IMR-90 (cell line): Measurements from ENCODE around the gene RBM45. TPM values are rescaled to one million over a fixed set of nuclear protein-coding genes. Genes with fewer than 3 reads are reported as not detected.

Source experiments
- ATAC-seq: fragments of 200-7000 bp; cut with Tn5 transposase; 2 replicates; pipeline ENCODE4 v1.9.1; 2020; ENCODE audit warnings: low read depth, mild to moderate bottlenecking, moderate library complexity
- BruUV-seq: library from RNA; stranded (reverse); fragments of 400-500 nt; replicated peaks from 2 replicates; lab custom pipeline; 2021; lab: Mats Ljungman, UMichigan
- CTCF ChIA-PET: fragments of 300-600 bp; formaldehyde crosslinking; extraction: SDS; loops from one replicate; lab custom pipeline; 2021; ENCODE audit warnings: antibody characterized with exemption; lab: Yijun Ruan, JAX
- POLR2A ChIA-PET: fragments of 300-600 bp; sonication (Branson Sonifier 250); formaldehyde crosslinking; loops from one replicate; lab custom pipeline; 2022; ENCODE audit warnings: antibody characterized with exemption; ENCODE audit not compliant: unreplicated experiment; lab: Charles Lee
- DNase-seq: peaks from one replicate; pipeline ENCODE4 v3.0.0; 2013
- H2AFZ ChIP-seq: replicated peaks from 2 replicates; pipeline ENCODE3; 2013; ENCODE audit warnings: low read length, mild to moderate bottlenecking; ENCODE audit not compliant: poor library complexity
- H2AK5ac ChIP-seq: 2 replicates; pipeline ENCODE4 v1.6.1; 2013; ENCODE audit warnings: low read depth, low read length, inconsistent platforms
- H2AK9ac ChIP-seq: replicated peaks from 2 replicates; pipeline ENCODE3; 2013; ENCODE audit warnings: mild to moderate bottlenecking, low read depth, low read length, moderate library complexity; ENCODE audit not compliant: poor library complexity
- H2BK120ac ChIP-seq: 2 replicates; pipeline ENCODE4 v1.6.1; 2013; ENCODE audit warnings: low read depth, low read length, inconsistent platforms
- H2BK15ac ChIP-seq: 3 replicates; pipeline ENCODE4 v1.6.1; 2013; ENCODE audit warnings: low read depth, low read length, inconsistent platforms
- H2BK20ac ChIP-seq: 2 replicates; pipeline ENCODE4 v1.6.1; 2013; ENCODE audit warnings: low read depth, mild to moderate bottlenecking, inconsistent platforms, low read length, moderate library complexity
- H2BK5ac ChIP-seq: 2 replicates; pipeline ENCODE4 v1.6.1; 2013; ENCODE audit warnings: mild to moderate bottlenecking, low read depth, low read length, inconsistent platforms; ENCODE audit not compliant: poor library complexity, severe bottlenecking
- H3K14ac ChIP-seq: replicated peaks from 2 replicates; pipeline ENCODE4 v1.6.1; 2013; ENCODE audit warnings: low read depth, low read length, inconsistent platforms
- H3K18ac ChIP-seq: 2 replicates; pipeline ENCODE4 v1.6.1; 2013; ENCODE audit warnings: low read depth, low read length, control low read depth
- H3K23ac ChIP-seq: 2 replicates; pipeline ENCODE4 v1.6.1; 2013; ENCODE audit warnings: low read depth, low read length, inconsistent platforms
- H3K27ac ChIP-seq: 2 replicates; pipeline ENCODE4 v1.5.1; 2013; ENCODE audit warnings: mild to moderate bottlenecking, control low read depth, low read length; ENCODE audit not compliant: insufficient read depth
- H3K27me3 ChIP-seq: 2 replicates; pipeline ENCODE4 v1.6.1; 2013; ENCODE audit warnings: low read length; ENCODE audit not compliant: control insufficient read depth, insufficient read depth
- H3K36me3 ChIP-seq: 2 replicates; pipeline ENCODE4 v1.6.1; 2013; ENCODE audit warnings: low read length, mixed read lengths; ENCODE audit not compliant: control insufficient read depth, insufficient read depth
- H3K4ac ChIP-seq: 2 replicates; pipeline ENCODE4 v1.6.1; 2013; ENCODE audit warnings: low read depth, low read length, inconsistent platforms
- H3K4me1 ChIP-seq: 2 replicates; pipeline ENCODE4 v1.6.1; 2013; ENCODE audit warnings: low read length, mixed read lengths; ENCODE audit not compliant: control insufficient read depth, insufficient read depth
- H3K4me2 ChIP-seq: 2 replicates; pipeline ENCODE4 v1.6.1; 2013; ENCODE audit warnings: low read depth, mild to moderate bottlenecking, control low read depth, low read length, moderate library complexity
- H3K4me3 ChIP-seq: 2 replicates; pipeline ENCODE4 v1.5.1; 2013; ENCODE audit warnings: low read depth, mild to moderate bottlenecking, control low read depth, low read length, moderate library complexity; ENCODE audit not compliant: insufficient read depth
- H3K56ac ChIP-seq: 2 replicates; pipeline ENCODE4 v1.6.1; 2013; ENCODE audit warnings: low read length, inconsistent platforms; ENCODE audit not compliant: insufficient read depth; ENCODE audit errors: extremely low read depth
- H3K79me1 ChIP-seq, 2 experiments: 2 replicates each; pipeline ENCODE4 v1.6.1; 2013; ENCODE audit warnings: low read length in 2 of 2, inconsistent platforms in 1 of 2, low read depth in 1 of 2
- H3K9ac ChIP-seq: 2 replicates; pipeline ENCODE4 v1.6.1; 2013; ENCODE audit warnings: low read depth, low read length, control low read depth
- H3K9me1 ChIP-seq: 2 replicates; pipeline ENCODE4 v1.6.1; 2013; ENCODE audit warnings: low read length, inconsistent platforms; ENCODE audit not compliant: insufficient read depth
- H3K9me3 ChIP-seq: 2 replicates; pipeline ENCODE4 v1.6.1; 2013; ENCODE audit warnings: low read length; ENCODE audit not compliant: control insufficient read depth, insufficient read depth
- H4K20me1 ChIP-seq: 2 replicates; pipeline ENCODE4 v1.6.1; 2013; ENCODE audit warnings: low read length, inconsistent platforms; ENCODE audit not compliant: insufficient read depth
- H4K5ac ChIP-seq: 2 replicates; pipeline ENCODE4 v1.6.1; 2013; ENCODE audit warnings: mild to moderate bottlenecking, low read depth, low read length, control low read depth
- H4K8ac ChIP-seq, 2 experiments: 2 replicates each; pipeline ENCODE4 v1.6.1; 2013; ENCODE audit warnings: low read depth in 2 of 2, low read length in 2 of 2, control low read depth in 1 of 2, inconsistent platforms in 1 of 2
- H4K91ac ChIP-seq: 2 replicates; pipeline ENCODE4 v1.6.1; 2013; ENCODE audit warnings: low read depth, low read length, inconsistent platforms; ENCODE audit not compliant: insufficient read depth
- BHLHE40 ChIP-seq: fragments of 150-350 bp; IDR thresholded peaks from 2 replicates; pipeline ENCODE4 v1.6.1; 2016; ENCODE audit warnings: mild to moderate bottlenecking, low read depth, low read length
- CHD1 ChIP-seq: IDR thresholded peaks from 2 replicates; pipeline ENCODE4 v1.6.1; 2012; ENCODE audit warnings: low read depth, low read length, improper control_type of control experiment
- FOS ChIP-seq: fragments of 150-350 bp; IDR thresholded peaks from 2 replicates; pipeline ENCODE4 v1.6.1; 2016; ENCODE audit warnings: low read depth, low read length
- MAZ ChIP-seq: IDR thresholded peaks from 2 replicates; pipeline ENCODE4 v1.6.1; 2012; ENCODE audit warnings: low read depth, mild to moderate bottlenecking, low read length, improper control_type of control experiment, moderate library complexity, borderline replicate concordance
- WGBS, 2 experiments: methylation state at CpG; one replicate each; pipeline versions ENCODE4 v1.1.5 to v1.1.7; 2013; ENCODE audit warnings: missing lambda C conversion rate in 2 of 2; ENCODE audit not compliant: insufficient read length in 1 of 2; ENCODE audit errors: extremely low coverage in 2 of 2; 5-methylcytosine and 5-hydroxymethylcytosine counted together
- dilution Hi-C: fragments of 300-500 bp; cut with HindIII; formaldehyde crosslinking; loops from one replicate; pipeline ENCODE4 v1.14.3; 2018; ENCODE audit warnings: low sequenced_read_pairs; ENCODE audit not compliant: unreplicated experiment
- in situ Hi-C: fragments of 300-500 bp; cut with MboI; formaldehyde crosslinking; loops from 3 replicates; pipeline ENCODE4 v1.14.3; 2019; ENCODE audit warnings: low sequenced_read_pairs, inconsistent platforms, mixed read lengths
- intact Hi-C: fragments of 100-400 bp; cut with micrococcal nuclease; formaldehyde crosslinking; loops from 2 replicates; pipeline ENCODE4 v1.10.0; 2022
- polyA plus RNA-seq, 3 experiments: library from polyadenylated mRNA; depleted of rRNA; stranded (reverse); fragments of >200 nt; gene quantifications; 2 replicates each; pipeline ENCODE4 v1.2.3, GENCODE V29; 2012; ENCODE audit warnings: low replicate concordance in 1 of 3
- total RNA-seq: library from RNA; depleted of rRNA; stranded (reverse); fragments of >200 nt; gene quantifications from 2 replicates; pipeline ENCODE4 v1.2.3, GENCODE V29; 2012
- TF ChIP-seq, protein P1 (sequence below): fragments of 150-350 bp; IDR thresholded peaks from 2 replicates; pipeline ENCODE4 v1.6.1; 2016; ENCODE audit warnings: low read depth, mild to moderate bottlenecking, low read length, moderate library complexity, borderline replicate concordance
- TF ChIP-seq, protein P2 (sequence below): fragments of 150-350 bp; IDR thresholded peaks from 2 replicates; pipeline ENCODE4 v1.6.1; 2017; ENCODE audit warnings: mild to moderate bottlenecking, antibody characterized with exemption, low read length, low read depth

The RBM45 gene
- total and polyA plus RNA-seq, 2 of the 4 experiments (the other 2 are of a cell fraction), result 10.3 to 17.9 TPM

DNA sequence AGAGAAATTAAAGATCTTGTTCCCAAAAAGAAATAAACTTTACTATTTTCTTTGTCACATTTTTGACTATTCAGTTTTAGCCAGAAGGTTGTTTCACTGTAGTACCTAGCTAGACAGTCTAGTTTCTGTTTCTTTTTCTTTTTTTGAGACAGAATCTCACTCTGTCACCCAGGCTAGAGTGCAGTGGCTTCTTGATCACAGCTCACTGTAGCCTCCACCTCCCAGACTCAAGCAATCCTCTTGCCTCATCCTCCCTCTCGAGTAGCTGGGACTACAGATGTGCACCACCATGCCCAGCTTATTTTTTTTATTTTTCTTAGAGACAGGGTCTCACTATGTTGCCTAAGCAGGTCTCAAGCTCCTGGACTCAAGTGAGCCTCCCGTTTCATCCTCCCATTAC lies 2.2 kb downstream of the RBM45 start:
- H2BK5ac ChIP-seq, result no peak overlapping the region
- no peak for ATAC-seq
- H3K23ac ChIP-seq, result no peak overlapping the region
- no peak overlapping the region for H2AFZ ChIP-seq
- ChIA-PET CTCF (interaction anchor here (0.7 to 0.8 kb wide), 2 partner anchors 19 to 85 kb away, joined by 3 to 4 read pairs; no protein-coding TSS in a partner anchor), POLR2A (no interaction called here)
- no peak overlapping the region for H4K91ac ChIP-seq
- no peak overlapping the region for H3K27ac ChIP-seq
- H3K36me3 ChIP-seq, result 0 out of 2 replicates have a peak, but pooled peaks cover 2% of the 10 kb centered on the region
- no peak for DNase-seq
- dilution Hi-C loops, result no loop called here
- no peak overlapping the region for H3K14ac ChIP-seq
- H3K9me3 ChIP-seq, result no peaks in the 10 kb centered on the region
- TF ChIP-seq MAZ, result no peak
- TF ChIP-seq, protein P1, sequence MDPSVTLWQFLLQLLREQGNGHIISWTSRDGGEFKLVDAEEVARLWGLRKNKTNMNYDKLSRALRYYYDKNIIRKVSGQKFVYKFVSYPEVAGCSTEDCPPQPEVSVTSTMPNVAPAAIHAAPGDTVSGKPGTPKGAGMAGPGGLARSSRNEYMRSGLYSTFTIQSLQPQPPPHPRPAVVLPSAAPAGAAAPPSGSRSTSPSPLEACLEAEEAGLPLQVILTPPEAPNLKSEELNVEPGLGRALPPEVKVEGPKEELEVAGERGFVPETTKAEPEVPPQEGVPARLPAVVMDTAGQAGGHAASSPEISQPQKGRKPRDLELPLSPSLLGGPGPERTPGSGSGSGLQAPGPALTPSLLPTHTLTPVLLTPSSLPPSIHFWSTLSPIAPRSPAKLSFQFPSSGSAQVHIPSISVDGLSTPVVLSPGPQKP, result no peak
- no peak for TF ChIP-seq BHLHE40
- no peak for TF ChIP-seq FOS
- TF ChIP-seq CHD1, result no peak
- TF ChIP-seq, protein P2, sequence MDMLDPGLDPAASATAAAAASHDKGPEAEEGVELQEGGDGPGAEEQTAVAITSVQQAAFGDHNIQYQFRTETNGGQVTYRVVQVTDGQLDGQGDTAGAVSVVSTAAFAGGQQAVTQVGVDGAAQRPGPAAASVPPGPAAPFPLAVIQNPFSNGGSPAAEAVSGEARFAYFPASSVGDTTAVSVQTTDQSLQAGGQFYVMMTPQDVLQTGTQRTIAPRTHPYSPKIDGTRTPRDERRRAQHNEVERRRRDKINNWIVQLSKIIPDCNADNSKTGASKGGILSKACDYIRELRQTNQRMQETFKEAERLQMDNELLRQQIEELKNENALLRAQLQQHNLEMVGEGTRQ, result no peak
- intact Hi-C loops, result loop anchor here (5.0 to 10.0 kb wide), 3 partner anchors 78 to 800 kb away; partner anchors contain the start of gene OSBPL6
- WGBS, 2 experiments, result 86% methylated on average over 1 of the region's 2 CpGs; no CpG with 5 or more reads in 1 of the 2 experiments
- H3K9me1 ChIP-seq, result peaks cover 6% of the 10 kb centered on the region
- no peak overlapping the region for H4K5ac ChIP-seq
- in situ Hi-C loops, result no loop called here
- no peak overlapping the region for H3K4me3 ChIP-seq
- no peak overlapping the region for H2AK9ac ChIP-seq
- H2AK5ac ChIP-seq, result no peak overlapping the region
- no peak overlapping the region for H3K56ac ChIP-seq
- no TSS peak for BruUV-seq
- H2BK20ac ChIP-seq, result no peak overlapping the region
- no peak overlapping the region for H3K18ac ChIP-seq
- no peak overlapping the region for H3K9ac ChIP-seq
- H2BK15ac ChIP-seq, result no peak overlapping the region
- no peak overlapping the region for H2BK120ac ChIP-seq
- H3K4me1 ChIP-seq, result peaks cover 1% of the 10 kb centered on the region
- H3K4me2 ChIP-seq, result no peak overlapping the region
- no peaks in the 10 kb centered on the region for H4K20me1 ChIP-seq
- H3K27me3 ChIP-seq, result no peaks in the 10 kb centered on the region
- no peak overlapping the region for H4K8ac ChIP-seq
- H3K4ac ChIP-seq, result no peak overlapping the region
- peaks cover 4 to 9% of the 10 kb centered on the region in 2 experiments; a peak in 3 of 4 replicates for H3K79me1 ChIP-seq
